Thyroid gland (tissue), 4 donors: ENCODE results near the gene PDS5A. TPM values are rescaled to one million over a fixed set of nuclear protein-coding genes. Genes with fewer than 3 reads are reported as not detected.
"Not testable (repeated sequence)": the region's sequence is repeated elsewhere in the genome, so short reads cannot be mapped to it uniquely, and the experiment has no call there.

Experiments used
- DNase-seq, 2 donors: peaks; one replicate each; pipeline ENCODE4 v3.0.0-alpha.2; 2019
- H3K27ac ChIP-seq, 3 donors: fragments of 200-600 bp; sonication (generic); 1 replicate in 2 of 3; 2 replicates in 1 of 3; pipeline ENCODE4 v1.5.1; 2016 to 2019; ENCODE audit warnings: mild to moderate bottlenecking in 1 of 3, moderate library complexity in 1 of 3
- H3K27me3 ChIP-seq: fragments of 200-600 bp; sonication (generic); one replicate; pipeline ENCODE4 v1.5.1; 2019
- H3K36me3 ChIP-seq, 2 donors: fragments of 200-600 bp; sonication (generic); one replicate each; pipeline ENCODE4 v1.5.1; 2016 to 2019
- H3K4me1 ChIP-seq, 2 donors: fragments of 200-600 bp; sonication (generic); one replicate each; pipeline ENCODE4 v1.5.1; 2017 to 2019
- H3K4me3 ChIP-seq, 3 donors: fragments of 200-600 bp; sonication (generic); replicated peaks in 1 of 3; 1 replicate in 2 of 3; 2 replicates in 1 of 3; pipeline ENCODE4 v1.5.1; 2016; ENCODE audit warnings: mild to moderate bottlenecking in 1 of 3
- H3K9me3 ChIP-seq: fragments of 200-600 bp; sonication (generic); one replicate; pipeline ENCODE4 v1.5.1; 2017
- CTCF ChIP-seq, 6 experiments: fragments of 200-600 bp in 3 of 6; fragments of 450-650 bp in 3 of 6; sonication (generic) in 3 of 6; IDR thresholded peaks; one replicate each; pipeline ENCODE4 v1.5.1; 2016 to 2019; ENCODE audit warnings: antibody characterized with exemption in 6 of 6, mild to moderate bottlenecking in 2 of 6, inconsistent platforms in 1 of 6, moderate library complexity in 1 of 6
- POLR2A ChIP-seq, 2 donors: fragments of 450-650 bp; IDR thresholded peaks; one replicate each; pipeline ENCODE4 v1.6.1; 2017; ENCODE audit warnings: antibody characterized with exemption in 2 of 2, mild to moderate bottlenecking in 2 of 2, moderate library complexity in 1 of 2
- WGBS, 2 donors: methylation state at CpG; one replicate each; pipeline ENCODE4 v1.1.5; 2017; 5-methylcytosine and 5-hydroxymethylcytosine counted together
- intact Hi-C: fragments of 100-400 bp; cut with DNase I; formaldehyde crosslinking; loops from one replicate; pipeline ENCODE4 v1.15.1; 2023
- total RNA-seq, 4 donors: library from RNA; depleted of rRNA; stranded (reverse); fragments of >200 nt; gene quantifications; one replicate each; pipeline ENCODE4 v1.2.3, GENCODE V29; 2016

PDS5A gene
- total RNA-seq, 4 donors from 2014 or later, result 92.3 to 133 (median 103) TPM

GRCh38 chr4:39976141-39976944 lies 1.4 kb downstream of the PDS5A start:
- peak overlapping the region; percentile 90 to 95 (median 95) for H3K4me3 ChIP-seq
- WGBS, 2 donors, result 1% methylated on average over 25 to 27 of the region's 41 CpGs
- peaks cover 14 to 16% of the 10 kb centered on the region in 2 donors for H3K4me1 ChIP-seq
- H3K27me3 ChIP-seq, result no peaks in the 10 kb centered on the region
- intact Hi-C loops, result loop anchor here (5.0 to 10.0 kb wide), 2 partner anchors 279 to 452 kb away; partner anchors contain the start of genes UBE2K and UGDH
- TF ChIP-seq POLR2A (IDR thresholded peaks at IDR 0.05) (no peak), CTCF (IDR thresholded peaks at IDR 0.05) (peak; percentile 53 to 93 (median 87))
- peak; percentile 81 for DNase-seq
- peaks cover 6% of the 10 kb centered on the region in 2 donors for H3K36me3 ChIP-seq
- no peaks in the 10 kb centered on the region for H3K9me3 ChIP-seq
- H3K27ac ChIP-seq, result peak overlapping the region; percentile 96 to 98 (median 98)

DNA sequence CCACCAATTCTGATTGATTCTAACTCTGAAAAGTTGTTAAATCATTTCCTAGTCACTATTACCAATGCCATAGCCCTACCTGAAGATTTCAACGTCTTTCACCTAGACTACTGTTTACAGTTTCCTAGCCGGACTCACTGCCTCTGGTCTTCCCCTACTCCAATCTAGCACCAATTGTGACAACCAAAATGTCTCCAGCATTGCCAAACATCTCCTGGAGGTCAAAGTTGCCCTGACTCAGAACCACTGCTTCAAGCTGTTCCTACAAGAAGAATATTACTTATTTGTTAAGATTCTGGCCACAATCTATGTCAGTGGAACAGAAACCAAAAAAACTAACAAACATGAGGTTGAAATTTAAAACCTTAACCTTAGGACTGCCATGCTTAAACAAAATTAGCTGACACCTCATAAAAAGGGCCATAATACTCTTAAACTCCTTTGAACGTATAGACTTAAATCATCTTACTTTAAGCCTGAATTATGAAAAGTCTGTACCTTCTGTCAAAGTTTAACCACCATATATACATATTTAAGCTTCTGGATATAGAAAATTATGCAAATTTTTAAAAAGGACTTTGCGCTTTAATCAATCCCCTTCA lies 2.1 kb downstream of the PDS5A start:
- peaks cover 6% of the 10 kb centered on the region in 2 donors for H3K36me3 ChIP-seq
- intact Hi-C loops, result loop anchor here (5.0 to 10.0 kb wide), 2 partner anchors 278 to 451 kb away; partner anchors contain the start of genes UBE2K and UGDH
- peak overlapping the region in 1 of 3 donors; percentile 95 for H3K4me3 ChIP-seq

GRCh38 chr4:39973052-39973451 lies 4.7 kb downstream of the PDS5A start:
- not testable (repeated sequence) for DNase-seq, H3K36me3 ChIP-seq, H3K27me3 ChIP-seq, H3K9me3 ChIP-seq, H3K27ac ChIP-seq, H3K4me3 ChIP-seq
- intact Hi-C loops, result loop anchor here (10.0 kb wide), 1 partner anchor 448 kb away; the partner anchor contains the start of gene UGDH
- peaks cover 31 to 36% of the 10 kb centered on the region in 2 donors for H3K4me1 ChIP-seq
- 83 to 88% methylated on average over 6 of the region's 6 CpGs for WGBS, 2 donors

More for the DNA sequence above, 2.1 kb downstream of the PDS5A start:
- peaks cover 16 to 21% of the 10 kb centered on the region in 2 donors for H3K4me1 ChIP-seq
- H3K27ac ChIP-seq, result peak overlapping the region in 1 of 3 donors; percentile 98
- H3K9me3 ChIP-seq, result no peaks in the 10 kb centered on the region
- H3K27me3 ChIP-seq, result no peaks in the 10 kb centered on the region
- no peak for DNase-seq
- TF ChIP-seq POLR2A (IDR thresholded peaks at IDR 0.05) (no peak), CTCF (IDR thresholded peaks at IDR 0.05) (no peak)
- WGBS, 2 donors, result 83% methylated on average over 4 of the region's 4 CpGs

- H3K27ac ChIP-seq, result peak overlapping the region; percentile 70 to 91 (median 86)
Measured at GRCh38 chr4:39970671-39971640, 6.8 kb downstream of the PDS5A start.

More at GRCh38 chr4:39970671-39971640, 6.8 kb downstream of the PDS5A start:
- intact Hi-C loops, result loop anchor here (10.0 kb wide), 1 partner anchor 446 kb away; the partner anchor contains the start of gene UGDH
- peak; percentile 88 to 91 for DNase-seq
- H3K36me3 ChIP-seq, result peaks cover 6 to 8% of the 10 kb centered on the region in 2 donors
- 47 to 62% methylated on average over 13 to 18 of the region's 18 CpGs for WGBS, 2 donors
- TF ChIP-seq CTCF (IDR thresholded peaks at IDR 0.05) (no peak), POLR2A (IDR thresholded peaks at IDR 0.05) (no peak)
- no peaks in the 10 kb centered on the region for H3K27me3 ChIP-seq
- H3K4me1 ChIP-seq, result peaks cover 29 to 35% of the 10 kb centered on the region in 2 donors
- no peaks in the 10 kb centered on the region for H3K9me3 ChIP-seq
- no peak overlapping the region for H3K4me3 ChIP-seq
